ENCODE results near the gene FAM217A.
A peak's percentile ranks its signal among the peaks of the same experiment; 100 is the strongest.

The FAM217A gene

GRCh38 chr6:4055420-4056041 lies 23.4 kb downstream of the FAM217A start:
- ATAC-seq (no peak), DNase-seq (no peak)
- Mint-ChIP-seq H3K4me1 (peaks cover 34% of the 10 kb centered on the region), H3K9me3 (no peaks in the 10 kb centered on the region), H3K27me3 (no peaks in the 10 kb centered on the region), H3K4me3 (no peak overlapping the region), H3K27ac (no peak overlapping the region)

DNA sequence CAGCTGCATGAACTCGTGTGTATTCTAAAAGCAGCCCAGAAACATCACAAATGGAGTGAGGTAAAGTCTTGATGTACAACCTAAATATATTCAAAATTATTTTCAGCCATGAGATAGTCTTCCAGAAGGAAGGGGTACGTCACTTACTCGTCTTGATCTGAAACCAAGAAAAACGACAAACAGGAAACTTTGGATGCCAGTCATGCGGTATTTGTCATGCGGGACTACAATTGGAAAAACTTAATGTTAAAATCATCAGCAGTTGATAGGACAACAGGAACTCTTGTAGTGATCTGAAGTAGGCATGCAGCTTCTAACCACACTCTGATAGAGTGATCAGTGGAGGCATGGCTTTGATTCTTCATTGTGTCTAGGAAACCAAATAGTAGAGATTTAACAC lies 29.7 kb downstream of the FAM217A start:
- Mint-ChIP-seq H3K27ac (no peak overlapping the region), H3K9me3 (no peaks in the 10 kb centered on the region), H3K4me3 (no peak overlapping the region), H3K4me1 (no peaks in the 10 kb centered on the region), H3K27me3 (no peaks in the 10 kb centered on the region)
- ATAC-seq (no peak), DNase-seq (no peak)

- peaks cover 28% of the 10 kb centered on the region for H3K4me1 Mint-ChIP-seq
- no peak overlapping the region for H3K4me3 Mint-ChIP-seq
- H3K27ac Mint-ChIP-seq: peak overlapping the region in 1 of 2 donors; percentile 37
- ATAC-seq: no peak
- no peak for DNase-seq
- no peaks in the 10 kb centered on the region for H3K9me3 Mint-ChIP-seq
- no peaks in the 10 kb centered on the region for H3K27me3 Mint-ChIP-seq
These were observed 37.5 kb downstream of the FAM217A start for GRCh38 chr6:4041480-4041879.

DNA sequence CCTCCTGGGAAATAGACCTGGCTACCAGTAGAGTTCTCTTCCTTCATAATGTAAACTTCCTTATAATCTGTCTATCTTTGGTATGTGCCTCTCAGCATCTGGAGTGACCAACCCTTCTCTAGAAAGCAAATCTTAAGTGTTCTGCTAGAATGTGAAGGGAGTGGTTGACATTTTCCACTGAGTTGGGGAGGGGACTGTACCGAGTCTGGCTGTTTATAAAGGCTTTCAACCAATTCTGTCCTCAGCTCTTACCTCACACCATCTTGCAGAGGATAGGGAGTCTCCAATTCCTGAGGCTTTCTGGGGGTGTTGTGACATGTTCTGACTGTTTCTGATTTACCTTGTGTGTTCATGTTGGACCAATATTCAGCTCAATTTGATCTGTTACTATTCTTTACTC lies 39.6 kb downstream of the FAM217A start:
- H3K27ac Mint-ChIP-seq: no peak overlapping the region
- DNase-seq (no peak), ATAC-seq (no peak)
- H3K9me3 Mint-ChIP-seq: no peaks in the 10 kb centered on the region
- H3K27me3 Mint-ChIP-seq: no peaks in the 10 kb centered on the region
- peaks cover 41% of the 10 kb centered on the region for H3K4me1 Mint-ChIP-seq
- no peak overlapping the region for H3K4me3 Mint-ChIP-seq

- peak overlapping the region in 1 of 2 donors; percentile 5 for H3K4me3 Mint-ChIP-seq
- no peak for ATAC-seq
These were observed 42.4 kb downstream of the FAM217A start for GRCh38 chr6:4036581-4036980.

GRCh38 chr6:4032475-4032874 lies 46.5 kb downstream of the FAM217A start:
- no peaks in the 10 kb centered on the region for H3K27me3 Mint-ChIP-seq
- H3K9me3 Mint-ChIP-seq: no peaks in the 10 kb centered on the region
- DNase-seq: no peak
- peak overlapping the region in 1 of 2 donors; percentile 8 for H3K4me3 Mint-ChIP-seq
- no peak for ATAC-seq
- peaks cover 86% of the 10 kb centered on the region for H3K4me1 Mint-ChIP-seq
- peak overlapping the region in 1 of 2 donors; percentile 59 for H3K27ac Mint-ChIP-seq

More at GRCh38 chr6:4036581-4036980, 42.4 kb downstream of the FAM217A start:
- Mint-ChIP-seq H3K9me3 (no peaks in the 10 kb centered on the region), H3K27ac (peak overlapping the region in 1 of 2 donors; percentile 59), H3K4me1 (peaks cover 66% of the 10 kb centered on the region), H3K27me3 (no peaks in the 10 kb centered on the region)
- no peak for DNase-seq

GRCh38 chr6:4031442-4031841 lies 47.5 kb downstream of the FAM217A start:
- ATAC-seq (no peak), DNase-seq (no peak)
- Mint-ChIP-seq H3K4me3 (no peak overlapping the region), H3K27me3 (no peaks in the 10 kb centered on the region), H3K9me3 (no peaks in the 10 kb centered on the region), H3K27ac (peak overlapping the region in 1 of 2 donors; percentile 12), H3K4me1 (peaks cover 85% of the 10 kb centered on the region)

- Mint-ChIP-seq H3K27ac (no peak overlapping the region), H3K9me3 (no peaks in the 10 kb centered on the region), H3K27me3 (no peaks in the 10 kb centered on the region), H3K4me1 (peaks cover 81% of the 10 kb centered on the region), H3K4me3 (peak overlapping the region in 1 of 2 donors; percentile 9)
- peak; percentile 55 for ATAC-seq
- no peak for DNase-seq
These were observed 48.3 kb downstream of the FAM217A start for GRCh38 chr6:4030669-4031068.

GRCh38 chr6:4029687-4030086 lies 49.2 kb downstream of the FAM217A start:
- Mint-ChIP-seq H3K27ac (peak overlapping the region in 1 of 2 donors; percentile 54), H3K9me3 (no peaks in the 10 kb centered on the region), H3K4me1 (peaks cover 79% of the 10 kb centered on the region), H3K4me3 (peak overlapping the region in 1 of 2 donors; percentile 33), H3K27me3 (no peaks in the 10 kb centered on the region)
- no peak for ATAC-seq
- DNase-seq: no peak

DNA sequence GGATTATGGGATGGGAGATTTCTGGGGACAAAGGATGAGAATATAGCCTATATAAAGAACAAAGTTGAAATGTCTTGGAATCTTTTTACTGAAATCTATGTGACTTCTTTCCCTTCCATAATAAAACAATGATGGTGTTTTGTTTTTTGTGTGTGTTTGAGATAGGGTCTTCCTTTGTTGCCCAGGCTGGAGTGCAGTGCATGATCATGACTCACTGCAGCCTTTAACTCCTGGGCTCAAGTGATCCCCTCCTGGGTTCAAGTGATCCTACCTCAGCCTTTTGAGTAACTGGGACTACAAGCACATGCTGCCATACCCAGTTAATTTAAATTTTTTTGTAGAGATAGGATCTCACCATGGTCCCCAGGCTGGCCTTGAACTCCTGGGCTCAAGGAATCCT lies 50.9 kb downstream of the FAM217A start:
- no peak overlapping the region for H3K4me3 Mint-ChIP-seq
- no peaks in the 10 kb centered on the region for H3K9me3 Mint-ChIP-seq
- DNase-seq: no peak
- H3K4me1 Mint-ChIP-seq: peaks cover 84% of the 10 kb centered on the region
- no peaks in the 10 kb centered on the region for H3K27me3 Mint-ChIP-seq
- H3K27ac Mint-ChIP-seq: no peak overlapping the region
- no peak for ATAC-seq

GRCh38 chr6:4025681-4026080 lies 53.3 kb downstream of the FAM217A start:
- no peaks in the 10 kb centered on the region for H3K9me3 Mint-ChIP-seq
- no peaks in the 10 kb centered on the region for H3K27me3 Mint-ChIP-seq
- peaks cover 71% of the 10 kb centered on the region for H3K4me1 Mint-ChIP-seq
- DNase-seq: no peak
- ATAC-seq: no peak
- no peak overlapping the region for H3K4me3 Mint-ChIP-seq
- no peak overlapping the region for H3K27ac Mint-ChIP-seq

- H3K4me1 Mint-ChIP-seq: peaks cover 64% of the 10 kb centered on the region
- peak overlapping the region; percentile 27 to 94 for H3K27ac Mint-ChIP-seq
- H3K4me3 Mint-ChIP-seq: peak overlapping the region; percentile 96 to 99
- ATAC-seq (no peak), DNase-seq (no peak)
- H3K27me3 Mint-ChIP-seq: no peaks in the 10 kb centered on the region
- no peaks in the 10 kb centered on the region for H3K9me3 Mint-ChIP-seq
These were observed 55.7 kb downstream of the FAM217A start for GRCh38 chr6:4023240-4023639.

DNA sequence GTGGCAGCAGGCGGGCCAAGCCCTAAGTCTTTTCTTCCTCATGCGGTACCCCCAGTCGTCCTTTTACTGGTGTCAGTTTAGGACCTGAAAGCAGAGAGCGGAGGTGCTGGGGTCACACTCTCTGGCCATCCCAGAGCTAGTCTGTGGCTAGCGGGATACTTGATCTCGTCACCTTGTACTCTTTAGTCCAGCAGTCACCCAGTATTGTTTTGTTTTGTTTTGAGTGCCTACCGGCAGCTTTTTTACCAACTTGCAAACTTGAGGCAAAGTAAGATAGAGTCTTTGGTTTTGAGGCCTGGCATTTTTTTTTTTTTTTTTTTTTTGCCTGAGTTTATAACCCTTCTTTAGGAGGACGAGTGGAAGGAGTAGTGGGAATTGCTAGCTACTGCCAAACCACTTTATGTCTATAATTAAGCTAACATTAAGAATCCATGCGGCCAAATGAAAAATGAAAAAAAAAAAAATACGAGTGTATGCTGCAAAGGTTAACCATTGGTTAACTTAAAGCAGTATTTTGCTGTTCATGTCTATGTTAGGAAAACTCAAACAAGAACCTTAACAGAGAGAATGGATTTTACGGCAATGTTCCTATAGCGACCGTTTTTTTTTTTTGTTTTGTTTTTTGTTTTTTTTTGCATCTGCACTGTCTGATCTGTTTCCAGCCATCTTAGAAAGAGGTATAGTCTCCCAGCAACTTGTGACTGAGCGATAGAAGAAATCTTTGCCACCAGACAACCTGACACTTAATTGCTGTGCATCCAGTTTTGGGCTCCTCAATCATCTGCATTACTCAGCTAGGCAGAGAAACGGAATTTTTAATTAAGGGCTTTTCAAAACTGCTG lies 56.9 kb downstream of the FAM217A start:
- DNase-seq: no peak
- no peak for ATAC-seq
- Mint-ChIP-seq H3K4me3 (peak overlapping the region; percentile 96 to 99), H3K9me3 (no peaks in the 10 kb centered on the region), H3K27me3 (no peaks in the 10 kb centered on the region), H3K4me1 (peaks cover 60% of the 10 kb centered on the region), H3K27ac (peak overlapping the region; percentile 94 to 99)

DNA sequence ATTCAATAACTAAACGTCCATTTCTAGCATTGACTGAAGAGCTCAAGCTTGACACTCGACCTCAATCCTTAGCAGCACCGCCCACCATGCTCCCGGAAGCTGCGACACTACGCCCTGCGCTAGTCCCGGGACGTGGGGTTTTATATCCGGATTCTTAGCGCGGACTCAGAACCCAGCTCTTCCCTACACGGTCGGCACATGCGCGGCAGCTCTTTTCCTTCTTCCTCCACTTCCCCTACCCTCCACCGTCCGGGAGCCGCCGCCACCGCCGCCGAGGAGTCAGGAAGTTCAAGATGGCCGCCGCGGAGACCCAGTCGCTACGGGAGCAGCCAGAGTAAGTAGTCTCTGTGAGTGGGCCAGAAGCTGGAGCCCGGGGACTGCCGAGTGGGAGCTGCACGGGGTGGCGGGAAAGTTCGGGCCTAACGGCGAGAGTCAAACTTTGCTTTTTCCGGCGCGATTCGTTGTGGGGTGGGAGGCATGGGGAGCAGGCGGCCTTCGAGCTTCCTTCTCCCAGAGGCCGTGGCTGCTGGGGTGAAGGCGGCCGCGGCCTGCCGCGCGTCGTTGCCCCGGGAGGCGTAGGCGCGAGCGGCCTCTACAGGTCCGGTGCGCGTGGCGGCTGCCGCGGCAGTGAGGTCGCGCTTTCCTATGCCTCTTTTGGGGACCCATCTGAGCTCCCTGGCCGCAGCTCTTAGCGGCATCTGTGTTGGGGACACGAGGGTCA lies 57.6 kb downstream of the FAM217A start:
- ATAC-seq (peak; percentile 74), DNase-seq (peak; percentile 79 to 87)
- Mint-ChIP-seq H3K4me3 (peak overlapping the region; percentile 96 to 99), H3K27ac (peak overlapping the region; percentile 94 to 99), H3K4me1 (peaks cover 56% of the 10 kb centered on the region), H3K9me3 (no peaks in the 10 kb centered on the region), H3K27me3 (no peaks in the 10 kb centered on the region)

DNA sequence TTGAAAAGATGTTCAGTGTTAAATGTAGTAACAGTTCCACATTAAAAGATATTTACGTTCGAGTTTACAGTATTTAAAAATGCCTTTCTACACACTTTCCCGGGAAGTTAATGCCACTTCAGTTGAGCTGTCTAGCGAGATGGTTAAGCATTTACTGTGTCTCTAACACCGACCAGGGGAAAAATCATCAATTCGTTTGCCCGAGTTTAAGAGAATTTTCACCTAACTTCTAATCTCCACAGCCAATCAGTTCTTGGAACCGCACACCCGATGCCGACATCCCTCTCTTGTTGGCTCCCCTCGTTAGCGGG lies 58.2 kb downstream of the FAM217A start:
- ATAC-seq (no peak), DNase-seq (no peak)
- peaks cover 60% of the 10 kb centered on the region for H3K4me1 Mint-ChIP-seq
- H3K4me3 Mint-ChIP-seq: peak overlapping the region; percentile 96 to 99
- peak overlapping the region; percentile 94 to 99 for H3K27ac Mint-ChIP-seq
- H3K9me3 Mint-ChIP-seq: no peaks in the 10 kb centered on the region
- no peaks in the 10 kb centered on the region for H3K27me3 Mint-ChIP-seq

DNA sequence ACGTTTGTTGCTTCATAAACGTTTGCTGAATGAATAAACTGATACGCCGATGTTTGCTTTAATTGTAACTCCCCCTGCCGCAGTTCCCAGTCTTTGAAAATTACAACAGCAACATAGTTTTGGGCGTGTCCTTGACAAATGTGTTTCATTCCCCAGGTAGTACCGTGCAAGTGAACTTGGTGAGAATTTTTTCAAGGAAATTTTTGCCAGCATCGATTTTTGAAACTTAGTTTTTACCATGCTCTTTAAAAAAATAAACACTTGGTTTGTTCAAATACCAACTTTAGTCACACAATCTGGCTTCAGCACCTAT lies 60.1 kb downstream of the FAM217A start:
- H3K27me3 Mint-ChIP-seq: no peaks in the 10 kb centered on the region
- ATAC-seq (peak; percentile 6), DNase-seq (no peak)
- H3K9me3 Mint-ChIP-seq: no peaks in the 10 kb centered on the region
- peak overlapping the region; percentile 93 to 99 for H3K4me3 Mint-ChIP-seq
- H3K4me1 Mint-ChIP-seq: peaks cover 68% of the 10 kb centered on the region
- H3K27ac Mint-ChIP-seq: peak overlapping the region; percentile 98 to 99
